H1 (cell line): ENCODE data around the gene GPER1. TPM values are rescaled to one million over a fixed set of nuclear protein-coding genes. Genes with fewer than 3 reads are reported as not detected.

Source experiments
- CTCF ChIA-PET: fragments of 300-600 bp; sonication (Branson Sonifier 250); formaldehyde crosslinking; loops from one replicate; lab custom pipeline; 2021; ENCODE audit not compliant: partially characterized antibody; lab: Charles Lee
- POLR2A ChIA-PET: fragments of 300-600 bp; sonication (Branson Sonifier 250); formaldehyde crosslinking; loops from one replicate; lab custom pipeline; 2021; ENCODE audit warnings: inconsistent platforms; ENCODE audit not compliant: partially characterized antibody; lab: Charles Lee
- DNase-seq, 2 experiments: peaks; one replicate each; pipeline versions ENCODE4 v3.0.0 to v3.0.0-alpha.2; 2010 to 2022; ENCODE audit warnings: low spot score in 2 of 2, low read depth in 1 of 2, mixed read lengths in 1 of 2
- FAIRE-seq: peaks from 2 replicates; lab custom pipeline; 2011; peaks lifted over from hg19 to GRCh38; lab: Jason Lieb, UNC
- H2AFZ ChIP-seq: 2 replicates; pipeline ENCODE4 v1.8.1; 2012; ENCODE audit warnings: low read length, inconsistent platforms
- H2AK5ac ChIP-seq: 2 replicates; pipeline ENCODE4 v1.6.1; 2013; ENCODE audit warnings: low read depth, low read length
- H2BK120ac ChIP-seq: replicated peaks from 2 replicates; pipeline ENCODE3; 2013; ENCODE audit warnings: low read depth, low read length, inconsistent platforms
- H2BK12ac ChIP-seq: 2 replicates; pipeline ENCODE4 v1.6.1; 2013; ENCODE audit warnings: low read depth, low read length
- H2BK15ac ChIP-seq: 2 replicates; pipeline ENCODE4 v1.6.1; 2013; ENCODE audit warnings: low read length
- H2BK20ac ChIP-seq: 2 replicates; pipeline ENCODE4 v1.6.1; 2013; ENCODE audit warnings: low read length
- H2BK5ac ChIP-seq: 2 replicates; pipeline ENCODE4 v1.6.1; 2013; ENCODE audit warnings: low read depth, low read length
- H3K14ac ChIP-seq: 2 replicates; pipeline ENCODE4 v1.6.1; 2013; ENCODE audit warnings: inconsistent platforms; ENCODE audit not compliant: insufficient read length
- H3K18ac ChIP-seq: 2 replicates; pipeline ENCODE4 v1.6.1; 2013; ENCODE audit warnings: low read length; ENCODE audit errors: extremely low read depth
- H3K23ac ChIP-seq: 2 replicates; pipeline ENCODE4 v1.6.1; 2013; ENCODE audit warnings: inconsistent platforms; ENCODE audit not compliant: insufficient read length
- H3K23me2 ChIP-seq: 2 replicates; pipeline ENCODE4 v1.6.1; 2013; ENCODE audit warnings: low read depth, low read length
- H3K27ac ChIP-seq: 2 replicates; pipeline ENCODE4 v1.6.1; 2011; ENCODE audit warnings: low read depth, low read length, inconsistent platforms
- H3K27me3 ChIP-seq, 4 experiments: replicated peaks in 1 of 4; 1 replicate in 1 of 4; 2 replicates in 3 of 4; pipeline versions ENCODE4 v1.6.1 to v1.8.1; 2011 to 2013; ENCODE audit warnings: low read length in 3 of 4, mild to moderate bottlenecking in 3 of 4, inconsistent platforms in 2 of 4, mixed read lengths in 2 of 4, moderate library complexity in 1 of 4; ENCODE audit not compliant: control insufficient read depth in 3 of 4, insufficient read depth in 3 of 4; ENCODE audit errors: extremely low read depth in 1 of 4
- H3K36me3 ChIP-seq, 4 experiments: 2 replicates each; pipeline versions ENCODE4 v1.6.1 to v1.8.1; 2011 to 2013; ENCODE audit warnings: mild to moderate bottlenecking in 4 of 4, low read length in 3 of 4, moderate library complexity in 2 of 4, control low read depth in 1 of 4, inconsistent platforms in 1 of 4; ENCODE audit not compliant: insufficient read depth in 4 of 4, control insufficient read depth in 2 of 4
- H3K4ac ChIP-seq: replicated peaks from 2 replicates; pipeline ENCODE3; 2013; ENCODE audit warnings: low read length, low read depth, mixed read lengths, inconsistent platforms; ENCODE audit not compliant: insufficient read length
- H3K4me1 ChIP-seq, 4 experiments: replicated peaks in 1 of 4; 1 replicate in 1 of 4; 2 replicates in 3 of 4; pipeline versions ENCODE4 v1.6.1 to v1.8.1; 2011 to 2013; ENCODE audit warnings: low read length in 3 of 4, inconsistent platforms in 2 of 4, mixed read lengths in 1 of 4; ENCODE audit not compliant: insufficient read depth in 4 of 4, control insufficient read depth in 3 of 4
- H3K4me2 ChIP-seq, 2 experiments: 2 replicates each; pipeline versions ENCODE4 v1.6.1 to v1.8.1; 2011 to 2013; ENCODE audit warnings: low read depth in 2 of 2, low read length in 2 of 2, control low read depth in 1 of 2, inconsistent platforms in 1 of 2, mild to moderate bottlenecking in 1 of 2; ENCODE audit not compliant: insufficient read depth in 1 of 2
- H3K4me3 ChIP-seq, 4 experiments: fragments of 200-600, 300-600 bp in 1 of 4; sonication (generic), shearing (Covaris generic), sonication (Bioruptor Twin) in 1 of 4; 2 replicates each; pipeline versions ENCODE4 v1.5.1 to v1.8.1; 2011 to 2016; ENCODE audit warnings: low read length in 4 of 4, low read depth in 3 of 4, control low read depth in 2 of 4, inconsistent platforms in 2 of 4, mild to moderate bottlenecking in 2 of 4, mixed read lengths in 1 of 4, moderate library complexity in 1 of 4; ENCODE audit not compliant: insufficient read depth in 2 of 4; ENCODE audit errors: extremely low read depth in 1 of 4
- H3K56ac ChIP-seq: replicated peaks from 2 replicates; pipeline ENCODE3; 2013; ENCODE audit warnings: low read depth, mild to moderate bottlenecking, mixed read lengths, low read length, inconsistent platforms; ENCODE audit not compliant: insufficient read length
- H3K79me1 ChIP-seq: 2 replicates; pipeline ENCODE4 v1.6.1; 2013; ENCODE audit warnings: low read depth, low read length, control low read depth
- H3K79me2 ChIP-seq, 2 experiments: 2 replicates each; pipeline versions ENCODE4 v1.6.1 to v1.8.1; 2012 to 2013; ENCODE audit warnings: low read length in 2 of 2, mild to moderate bottlenecking in 2 of 2, inconsistent platforms in 1 of 2; ENCODE audit not compliant: insufficient read depth in 2 of 2, control insufficient read depth in 1 of 2
- H3K9ac ChIP-seq, 4 experiments: replicated peaks in 1 of 4; 1 replicate in 1 of 4; 2 replicates in 3 of 4; pipeline versions ENCODE4 v1.6.1 to v1.8.1; 2011 to 2013; ENCODE audit warnings: low read depth in 3 of 4, low read length in 3 of 4, control low read depth in 2 of 4, mild to moderate bottlenecking in 2 of 4, moderate library complexity in 2 of 4, inconsistent platforms in 1 of 4; ENCODE audit errors: extremely low read depth in 1 of 4
- H3K9me3 ChIP-seq, 2 experiments: 2 replicates each; pipeline versions ENCODE4 v1.6.1 to v1.8.1; 2012 to 2013; ENCODE audit warnings: mild to moderate bottlenecking in 2 of 2, moderate library complexity in 2 of 2, control low read depth in 1 of 2, inconsistent platforms in 1 of 2, low read depth in 1 of 2, low read length in 1 of 2, mixed read lengths in 1 of 2; ENCODE audit not compliant: insufficient read depth in 2 of 2
- H4K20me1 ChIP-seq, 2 experiments: replicated peaks in 1 of 2; 2 replicates each; pipeline versions ENCODE3 to v1.8.1; 2011 to 2013; ENCODE audit warnings: inconsistent platforms in 2 of 2, low read length in 2 of 2, mild to moderate bottlenecking in 1 of 2; ENCODE audit not compliant: insufficient read depth in 2 of 2, control insufficient read depth in 1 of 2
- H4K5ac ChIP-seq: 2 replicates; pipeline ENCODE4 v1.6.1; 2013; ENCODE audit warnings: low read length, low read depth, mixed read lengths, inconsistent platforms; ENCODE audit not compliant: insufficient read length
- H4K8ac ChIP-seq: 2 replicates; pipeline ENCODE4 v1.8.0; 2013; ENCODE audit warnings: mild to moderate bottlenecking, moderate library complexity, low read length, inconsistent platforms; ENCODE audit not compliant: insufficient read depth; ENCODE audit errors: extremely low read depth
- H4K91ac ChIP-seq: replicated peaks from 2 replicates; pipeline ENCODE3; 2013; ENCODE audit warnings: low read length, mixed read lengths, inconsistent platforms; ENCODE audit not compliant: insufficient read length
- CBX5 ChIP-seq: fragments of 300-800, 300-1000 bp; sonication (generic); IDR thresholded peaks from 2 replicates; pipeline ENCODE4 v1.7.1; 2016; ENCODE audit warnings: antibody characterized with exemption, low read length, low read depth
- NRF1 ChIP-seq: IDR thresholded peaks from 2 replicates; pipeline ENCODE4 v1.6.1; 2011; ENCODE audit warnings: mild to moderate bottlenecking, low read depth, low read length, improper control_type of control experiment
- WGBS, 2 experiments: shearing (Covaris generic) in 1 of 2; methylation state at CpG; one replicate each; pipeline versions ENCODE4 v1.1.6 to v1.1.7; 2013 to 2015; ENCODE audit warnings: low lambda C conversion rate in 2 of 2, mixed read lengths in 2 of 2, inconsistent platforms in 1 of 2, low coverage in 1 of 2, missing lambda C conversion rate in 1 of 2; ENCODE audit not compliant: insufficient replicate concordance in 2 of 2, insufficient coverage in 1 of 2, insufficient read length in 1 of 2; ENCODE audit errors: extremely low coverage in 1 of 2, missing lambda C conversion rate in 1 of 2; 5-methylcytosine and 5-hydroxymethylcytosine counted together
- polyA plus RNA-seq, 7 experiments: library from polyadenylated mRNA; depleted of rRNA in 3 of 7; stranded (reverse) in 5 of 7; unstranded in 2 of 7; fragments of >200 nt in 5 of 7; fragments of 200-250 nt in 2 of 7; gene quantifications; 1 replicate in 5 of 7; 2 replicates in 1 of 7; 4 replicates in 1 of 7; pipeline versions ENCODE4 v1.2.1 to v1.2.3, GENCODE V29; 2011 to 2013; ENCODE audit warnings: missing spikeins in 2 of 7, mixed read lengths in 2 of 7
- total RNA-seq: library from RNA; stranded (reverse); fragmentation: NEBNext Ultra II Directional; extraction: Animal tissue kit (Norgen Biotek cat#: 25700); gene quantifications from 2 replicates; pipeline ENCODE4 v1.2.1, GENCODE V29; 2021

The GPER1 gene
- total and polyA plus RNA-seq, 2 of the 8 experiments (the other 6 are each of a cell fraction or from before 2014, with no cell fraction given): 0.24 to 0.47 TPM

GRCh38 chr7:1103789-1104515, 16.0 kb downstream of the GPER1 start:
- no peak overlapping the region for H2BK12ac ChIP-seq
- H3K27ac ChIP-seq: no peak overlapping the region
- no peak overlapping the region for H2BK120ac ChIP-seq
- H2BK15ac ChIP-seq: no peak overlapping the region
- H3K36me3 ChIP-seq: no peaks in the 10 kb centered on the region
- no peak overlapping the region for H3K9ac ChIP-seq
- H2BK20ac ChIP-seq: no peak overlapping the region
- no peak overlapping the region for H4K8ac ChIP-seq
- no peak overlapping the region for H3K4ac ChIP-seq
- peaks cover 0 to 19% of the 10 kb centered on the region in 2 experiments for H4K20me1 ChIP-seq
- no peak overlapping the region for H4K5ac ChIP-seq
- H3K23me2 ChIP-seq: no peaks in the 10 kb centered on the region
- H2BK5ac ChIP-seq: no peak overlapping the region
- no peaks in the 10 kb centered on the region for H3K4me1 ChIP-seq
- WGBS, 2 experiments: 93% methylated on average over 21 of the region's 21 CpGs; no CpG with 5 or more reads in 1 of the 2 experiments
- TF ChIP-seq CBX5: no peak
- no peak for TF ChIP-seq NRF1
- peaks cover 0 to 16% of the 10 kb centered on the region in 2 experiments; a peak in 1 of 4 replicates for H3K79me2 ChIP-seq
- H3K4me2 ChIP-seq: no peak overlapping the region
- CTCF ChIA-PET: interaction anchor here (0.8 to 1.9 kb wide), 11 partner anchors 9 to 111 kb away, joined by 3 to 8 read pairs (median 3); no protein-coding TSS in a partner anchor
- H3K4me3 ChIP-seq: no peak overlapping the region
- no peak overlapping the region for H3K18ac ChIP-seq
- FAIRE-seq (no peak), DNase-seq (no peak)
- H4K91ac ChIP-seq: no peak overlapping the region
- H3K23ac ChIP-seq: no peak overlapping the region
- H3K27me3 ChIP-seq: no peaks in the 10 kb centered on the region
- H3K9me3 ChIP-seq: no peaks in the 10 kb centered on the region
- H2AFZ ChIP-seq: no peak overlapping the region
- H3K14ac ChIP-seq: no peak overlapping the region
- POLR2A ChIA-PET: interaction anchor here (1.7 kb wide), 1 partner anchor 8 kb away, joined by 5 read pairs; no protein-coding TSS in a partner anchor
- no peak overlapping the region for H2AK5ac ChIP-seq
- H3K79me1 ChIP-seq: peaks cover 23% of the 10 kb centered on the region
- H3K56ac ChIP-seq: no peak overlapping the region
